Esophagus squamous epithelium (tissue), 5 donors: Measurements from ENCODE around the gene TMEM74B. TPM values are rescaled to one million over a fixed set of nuclear protein-coding genes. Genes with fewer than 3 reads are reported as not detected.

Source experiments
- DNase-seq: peaks from one replicate; lab custom pipeline; 2025; lab: John Stamatoyannopoulos, UW
- H3K27ac ChIP-seq, 4 donors: fragments of 200-600 bp; sonication (generic); one replicate each; pipeline ENCODE4 v1.5.1; 2016 to 2019; ENCODE audit warnings: mild to moderate bottlenecking in 1 of 4
- H3K27me3 ChIP-seq, 4 donors: fragments of 200-600 bp; sonication (generic); 1 replicate in 3 of 4; 2 replicates in 1 of 4; pipeline versions ENCODE4 v1.5.1 to v1.6.0; 2017 to 2021; ENCODE audit warnings: antibody characterized with exemption in 1 of 4
- H3K36me3 ChIP-seq, 3 donors: fragments of 200-600 bp; sonication (generic); one replicate each; pipeline ENCODE4 v1.5.1; 2016 to 2019
- H3K4me1 ChIP-seq, 3 donors: fragments of 200-600 bp; sonication (generic); one replicate each; pipeline ENCODE4 v1.5.1; 2017 to 2019
- H3K4me3 ChIP-seq, 4 donors: fragments of 200-600 bp; sonication (generic); 1 replicate in 3 of 4; 2 replicates in 1 of 4; pipeline ENCODE4 v1.5.1; 2016 to 2019; ENCODE audit warnings: mild to moderate bottlenecking in 2 of 4, moderate library complexity in 1 of 4
- H3K9me3 ChIP-seq, 3 donors: fragments of 200-600 bp; sonication (generic); one replicate each; pipeline ENCODE4 v1.5.1; 2016 to 2019
- POLR2A ChIP-seq, 4 donors: fragments of 450-650 bp; IDR thresholded peaks; one replicate each; pipeline ENCODE4 v1.6.1; 2017; ENCODE audit warnings: antibody characterized with exemption in 4 of 4, mild to moderate bottlenecking in 4 of 4, moderate library complexity in 3 of 4
- WGBS, 2 donors: methylation state at CpG; one replicate each; pipeline ENCODE4 v1.1.5; 2018; 5-methylcytosine and 5-hydroxymethylcytosine counted together
- intact Hi-C: fragments of 100-400 bp; cut with DNase I; formaldehyde crosslinking; loops from one replicate; pipeline ENCODE4 v1.15.0; 2022
- total RNA-seq, 4 donors: library from RNA; depleted of rRNA; stranded (reverse); fragments of >200 nt; gene quantifications; one replicate each; pipeline ENCODE4 v1.1.0, GENCODE V29; 2016
- TF ChIP-seq, protein P1 (sequence below), 6 experiments: fragments of 450-650 bp in 4 of 6; fragments of 200-600 bp in 2 of 6; sonication (generic) in 2 of 6; IDR thresholded peaks; one replicate each; pipeline ENCODE4 v1.5.1; 2016 to 2019; ENCODE audit warnings: antibody characterized with exemption in 6 of 6, mild to moderate bottlenecking in 4 of 6, moderate library complexity in 4 of 6
- donor health status: DM: yes; HTN: yes; CAD: no.

TMEM74B gene
- total RNA-seq, 4 donors from 2014 or later = 0.13 to 1.1 (median 0.77) TPM

DNA sequence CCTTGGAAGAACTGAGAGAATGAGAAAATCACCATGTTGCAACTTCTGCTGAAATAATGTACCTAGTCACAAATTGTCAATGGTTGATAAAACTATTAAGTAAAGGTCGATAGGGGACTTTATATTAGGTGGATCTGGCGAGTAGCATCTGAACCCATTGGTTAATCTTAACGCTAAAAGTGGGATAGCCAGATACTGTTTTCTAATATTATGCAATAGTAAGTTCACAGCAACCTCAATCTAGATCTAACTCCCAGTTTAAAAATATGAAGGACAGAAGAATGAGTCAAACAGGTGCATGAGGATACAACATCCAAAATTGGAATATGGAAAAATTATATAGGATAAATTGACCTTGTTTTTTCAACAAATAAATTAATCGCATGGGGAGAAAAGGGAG is 47.5 kb downstream of the TMEM74B start:
- H3K4me1 ChIP-seq = no peaks in the 10 kb centered on the region
- H3K36me3 ChIP-seq = peaks cover 9 to 92% (median 27%) of the 10 kb centered on the region in 3 donors
- DNase-seq = no peak
- no peak overlapping the region for H3K27ac ChIP-seq
- H3K9me3 ChIP-seq = no peaks in the 10 kb centered on the region
- WGBS, 2 donors = 68 to 70% methylated on average over 4 of the region's 4 CpGs
- TF ChIP-seq, protein P1, sequence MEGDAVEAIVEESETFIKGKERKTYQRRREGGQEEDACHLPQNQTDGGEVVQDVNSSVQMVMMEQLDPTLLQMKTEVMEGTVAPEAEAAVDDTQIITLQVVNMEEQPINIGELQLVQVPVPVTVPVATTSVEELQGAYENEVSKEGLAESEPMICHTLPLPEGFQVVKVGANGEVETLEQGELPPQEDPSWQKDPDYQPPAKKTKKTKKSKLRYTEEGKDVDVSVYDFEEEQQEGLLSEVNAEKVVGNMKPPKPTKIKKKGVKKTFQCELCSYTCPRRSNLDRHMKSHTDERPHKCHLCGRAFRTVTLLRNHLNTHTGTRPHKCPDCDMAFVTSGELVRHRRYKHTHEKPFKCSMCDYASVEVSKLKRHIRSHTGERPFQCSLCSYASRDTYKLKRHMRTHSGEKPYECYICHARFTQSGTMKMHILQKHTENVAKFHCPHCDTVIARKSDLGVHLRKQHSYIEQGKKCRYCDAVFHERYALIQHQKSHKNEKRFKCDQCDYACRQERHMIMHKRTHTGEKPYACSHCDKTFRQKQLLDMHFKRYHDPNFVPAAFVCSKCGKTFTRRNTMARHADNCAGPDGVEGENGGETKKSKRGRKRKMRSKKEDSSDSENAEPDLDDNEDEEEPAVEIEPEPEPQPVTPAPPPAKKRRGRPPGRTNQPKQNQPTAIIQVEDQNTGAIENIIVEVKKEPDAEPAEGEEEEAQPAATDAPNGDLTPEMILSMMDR (IDR thresholded peaks at IDR 0.05) = no peak
- no peak for TF ChIP-seq POLR2A (IDR thresholded peaks at IDR 0.05)
- no peak overlapping the region for H3K4me3 ChIP-seq
- H3K27me3 ChIP-seq = no peaks in the 10 kb centered on the region
- intact Hi-C loops = no loop called here

DNA sequence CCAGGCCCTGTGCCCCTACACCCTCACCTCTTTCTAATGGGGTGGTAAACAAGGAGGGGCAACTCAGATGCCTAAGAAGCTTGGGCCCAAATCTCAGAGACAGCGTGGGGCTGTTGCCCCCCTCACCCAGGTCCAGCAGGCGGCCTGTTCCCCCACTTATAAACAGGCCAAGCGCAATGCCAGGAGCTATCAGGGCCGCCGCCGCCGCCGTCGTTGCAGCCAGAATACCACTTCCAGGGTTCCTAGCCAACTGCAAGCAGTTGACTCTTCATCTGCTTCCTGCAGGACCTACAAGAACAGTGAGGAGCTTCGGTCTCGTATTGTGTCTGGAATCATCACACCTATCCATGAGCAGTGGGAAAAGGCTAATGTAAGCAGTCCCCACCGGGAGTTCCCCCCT is 49.9 kb downstream of the TMEM74B start:
- TF ChIP-seq, protein P1 (IDR thresholded peaks at IDR 0.05) = no peak
- TF ChIP-seq POLR2A (IDR thresholded peaks at IDR 0.05) = no peak

GRCh38 chr20:1134355-1134754 is 50.4 kb downstream of the TMEM74B start:
- TF ChIP-seq POLR2A (IDR thresholded peaks at IDR 0.05) = no peak
- TF ChIP-seq, protein P1 (IDR thresholded peaks at IDR 0.05) = no peak
- no peaks in the 10 kb centered on the region for H3K27me3 ChIP-seq
- no peaks in the 10 kb centered on the region for H3K9me3 ChIP-seq
- intact Hi-C loops = no loop called here
- 100% methylated on average over 1 of the region's 2 CpGs; no CpG with 5 or more reads in 1 of the 2 donors for WGBS, 2 donors
- H3K4me1 ChIP-seq = no peaks in the 10 kb centered on the region
- no peak overlapping the region for H3K27ac ChIP-seq
- DNase-seq = no peak
- peaks cover 13 to 92% (median 37%) of the 10 kb centered on the region in 3 donors for H3K36me3 ChIP-seq
- H3K4me3 ChIP-seq = no peak overlapping the region

More for the DNA sequence above, 49.9 kb downstream of the TMEM74B start:
- Histone ChIP-seq H3K27ac (no peak overlapping the region), H3K36me3 (peaks cover 9 to 92% (median 35%) of the 10 kb centered on the region in 3 donors), H3K27me3 (no peaks in the 10 kb centered on the region), H3K4me1 (no peaks in the 10 kb centered on the region), H3K9me3 (no peaks in the 10 kb centered on the region), H3K4me3 (no peak overlapping the region)
- no peak for DNase-seq
- 93% methylated on average over 3 to 9 of the region's 12 CpGs for WGBS, 2 donors
- intact Hi-C loops = no loop called here

DNA sequence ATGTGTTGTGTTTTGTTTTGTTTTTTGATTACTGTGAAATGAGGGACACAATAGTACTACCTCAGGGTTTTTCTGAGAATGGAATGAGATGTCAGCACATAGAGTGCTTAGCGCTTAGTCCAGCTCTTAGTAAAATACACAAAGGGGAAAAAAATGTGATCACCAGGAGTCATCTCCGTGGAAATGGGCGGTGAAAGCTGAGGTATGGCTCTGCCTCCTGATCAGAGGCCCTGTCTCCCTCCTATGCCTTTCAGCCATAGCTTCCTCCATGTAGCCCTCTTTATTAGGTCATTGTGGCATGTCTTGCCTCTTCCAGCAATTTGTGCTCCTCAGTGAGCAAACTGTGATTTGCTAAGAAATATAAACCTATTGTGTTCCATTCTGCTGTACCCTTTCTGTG is 53.4 kb downstream of the TMEM74B start:
- 88 to 100% methylated on average over 3 of the region's 3 CpGs for WGBS, 2 donors
- no peak for DNase-seq
- Histone ChIP-seq H3K27ac (no peak overlapping the region), H3K9me3 (no peaks in the 10 kb centered on the region), H3K36me3 (peaks cover 16 to 92% (median 53%) of the 10 kb centered on the region in 3 donors), H3K4me1 (no peaks in the 10 kb centered on the region), H3K4me3 (no peak overlapping the region), H3K27me3 (no peaks in the 10 kb centered on the region)
- TF ChIP-seq, protein P1 (IDR thresholded peaks at IDR 0.05) = no peak
- no peak for TF ChIP-seq POLR2A (IDR thresholded peaks at IDR 0.05)
- intact Hi-C loops = no loop called here

DNA sequence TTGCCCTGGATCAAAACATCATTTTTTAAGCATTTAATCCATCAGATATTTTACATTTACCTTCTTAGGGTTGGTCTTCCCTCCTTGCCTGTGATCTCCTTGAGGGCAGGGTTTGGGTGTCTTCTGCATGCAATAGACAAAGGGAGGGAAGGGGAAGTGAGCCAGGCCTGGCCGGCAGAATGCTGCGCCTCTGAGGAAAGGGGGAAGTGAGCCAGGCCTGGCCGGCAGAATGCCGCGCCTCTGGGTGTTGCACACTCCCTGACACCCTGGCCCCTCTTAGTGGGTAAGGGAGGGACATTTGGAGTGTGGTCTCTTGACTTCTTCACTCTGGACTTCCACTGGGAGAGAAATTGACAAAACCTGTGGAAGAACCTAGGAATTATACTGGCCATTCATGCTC is 53.9 kb downstream of the TMEM74B start:
- no peaks in the 10 kb centered on the region for H3K27me3 ChIP-seq
- DNase-seq = no peak
- WGBS, 2 donors = 78% methylated on average over 3 to 4 of the region's 5 CpGs

More for the DNA sequence above, 53.9 kb downstream of the TMEM74B start:
- intact Hi-C loops = no loop called here
- no peak for TF ChIP-seq POLR2A (IDR thresholded peaks at IDR 0.05)
- TF ChIP-seq, protein P1 (IDR thresholded peaks at IDR 0.05) = no peak
- Histone ChIP-seq H3K36me3 (peaks cover 16 to 92% (median 53%) of the 10 kb centered on the region in 3 donors), H3K9me3 (no peaks in the 10 kb centered on the region), H3K27ac (no peak overlapping the region), H3K4me1 (no peaks in the 10 kb centered on the region), H3K4me3 (no peak overlapping the region)

Other genes starting within 250 kb of the TMEM74B start
- gene RSPO4, start 182.7 kb downstream of the TMEM74B start, total RNA-seq = under 1 TPM in 3 of 4 donors, not detected in 1; 0.18 to 0.23 (median 0.19) TPM
- gene PSMF1, start 66.4 kb downstream of the TMEM74B start, total RNA-seq = 100 to 1,000 TPM in 1 of 4 donors, 10 to 100 TPM in 3; 70.0 to 111 (median 89.0) TPM
- 1 to 10 TPM in 1 of 4 donors, not detected in 3; 1.1 TPM for gene C20orf202, start 18.5 kb upstream of the TMEM74B start, total RNA-seq
- gene RAD21L1, start 41.1 kb upstream of the TMEM74B start, total RNA-seq = not detected
- gene SNPH, start 81.3 kb upstream of the TMEM74B start, total RNA-seq = 1 to 10 TPM in 3 of 4 donors, under 1 TPM in 1; 0.83 to 2.5 (median 1.5) TPM
- 100 to 1,000 TPM in 3 of 4 donors, 10 to 100 TPM in 1; 90.2 to 175 (median 134) TPM for gene SDCBP2, start 144.2 kb upstream of the TMEM74B start, total RNA-seq
- 100 to 1,000 TPM in 3 of 4 donors, 10 to 100 TPM in 1; 76.2 to 132 (median 102) TPM for gene FKBP1A, start 208.1 kb upstream of the TMEM74B start, total RNA-seq